Stimulated activated CD4-positive, alpha-beta T cell treated with anti-CD3 and anti-CD28 coated beads, TNF-alpha, amount 100 ng/mL, for 1 hour (primary cell): ENCODE results near the gene FUZ.

Experiments
- DNase-seq, 3 donors: peaks; one replicate each; pipeline ENCODE4 v3.0.0-alpha.2; 2020; ENCODE audit warnings: low read depth in 3 of 3, low spot score in 1 of 3

Gene FUZ

GRCh38 chr19:49807904-49808675, 5.0 kb downstream of the FUZ start:
- no peak for DNase-seq

DNA sequence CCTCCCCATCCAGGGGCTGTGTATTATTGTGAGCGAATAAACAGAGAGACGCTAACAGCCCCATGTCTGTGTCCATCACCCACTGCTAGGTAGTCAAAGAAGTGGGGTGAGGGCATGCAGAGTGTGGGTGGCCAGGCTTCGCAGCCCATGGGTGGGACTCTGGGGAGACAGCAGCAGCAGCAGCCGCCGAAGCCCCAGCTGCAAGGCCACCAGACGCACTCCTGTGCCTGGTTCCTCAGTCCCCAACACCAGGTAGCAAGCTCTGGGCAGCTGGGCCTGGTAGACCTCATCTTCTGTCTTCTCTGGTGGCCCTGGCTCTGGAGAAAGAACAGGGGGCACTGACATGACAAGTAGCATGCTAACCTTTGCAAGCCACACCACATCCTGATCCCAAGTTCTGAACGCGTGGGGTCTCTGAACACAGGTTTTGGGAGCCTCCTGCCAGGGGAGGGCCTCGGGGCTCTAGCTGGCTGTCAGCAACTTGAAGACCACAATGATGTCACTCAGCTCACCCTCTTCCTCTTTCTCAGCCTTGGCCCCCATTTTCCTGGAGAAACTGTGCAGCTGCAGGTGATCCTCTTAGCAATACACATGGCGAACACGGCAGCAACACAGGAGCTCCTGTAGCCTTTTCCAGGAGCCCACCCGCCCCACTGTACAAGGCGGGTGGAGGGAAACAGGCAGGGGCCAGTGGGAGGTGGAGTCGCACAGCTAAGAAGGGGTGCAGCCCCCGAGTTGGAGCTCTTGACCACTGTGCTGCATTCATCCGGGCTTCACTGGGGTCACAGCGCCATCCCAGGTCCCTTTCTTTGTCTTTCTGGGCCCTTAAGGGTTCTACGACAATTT, 5.8 kb downstream of the FUZ start:
- no peak for DNase-seq

GRCh38 chr19:49806620-49806959, 6.5 kb downstream of the FUZ start:
- no peak for DNase-seq

GRCh38 chr19:49805822-49806619, 7.1 kb downstream of the FUZ start:
- DNase-seq: no peak

DNA sequence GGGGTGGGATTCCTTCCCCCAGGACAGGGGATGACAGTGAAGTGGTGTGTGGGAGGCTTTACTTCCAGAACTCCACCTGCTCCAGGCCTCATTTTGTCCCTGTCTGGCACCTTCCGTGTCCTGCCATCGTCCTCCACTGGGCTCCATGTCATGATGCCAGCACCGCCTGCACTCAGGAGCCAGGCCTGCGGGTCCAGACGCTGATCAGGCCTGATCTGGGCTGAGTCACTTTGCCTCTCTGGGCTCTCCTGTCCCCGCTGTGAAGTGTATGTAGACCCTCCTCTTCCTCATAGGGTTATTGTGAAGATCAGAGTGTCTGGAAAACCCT, 9.6 kb downstream of the FUZ start:
- DNase-seq: no peak

- DNase-seq: no peak
These were observed 10.1 kb downstream of the FUZ start for GRCh38 chr19:49802836-49803528.

DNA sequence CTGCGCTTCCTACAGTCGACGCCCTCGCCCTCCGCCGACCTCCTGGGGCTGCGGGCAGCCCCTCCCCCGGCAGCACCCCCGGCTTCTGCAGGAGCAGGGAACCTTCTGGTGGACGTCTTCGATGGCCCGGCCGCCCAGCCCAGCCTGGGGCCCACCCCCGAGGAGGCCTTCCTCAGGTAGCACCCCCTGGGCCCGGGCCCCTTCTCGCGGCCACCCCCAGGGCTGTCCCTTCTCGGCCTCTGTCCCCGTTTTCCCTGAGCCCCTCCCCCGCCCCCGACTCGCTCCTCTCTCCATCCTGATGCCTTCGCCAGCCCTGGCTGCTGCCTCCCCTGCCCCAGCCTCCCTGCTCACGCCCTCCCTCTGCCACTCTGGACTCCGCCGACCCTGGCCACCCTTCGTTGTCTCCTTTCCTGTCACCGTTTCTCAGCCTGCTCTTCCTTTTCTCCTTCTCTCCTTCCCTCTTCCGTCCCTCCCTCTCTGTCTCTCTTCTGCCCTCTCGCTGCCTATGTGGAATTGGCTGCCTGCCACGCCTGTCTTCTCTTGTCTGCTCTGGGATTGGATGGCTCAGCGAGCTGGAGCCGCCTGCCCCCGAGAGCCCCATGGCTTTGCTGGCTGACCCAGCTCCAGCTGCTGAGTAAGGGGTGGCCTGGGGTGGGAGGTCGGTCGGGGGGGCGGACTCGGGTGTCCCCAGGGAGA, 11.0 kb downstream of the FUZ start:
- no peak for DNase-seq

GRCh38 chr19:49801401-49801888, 11.6 kb downstream of the FUZ start:
- no peak for DNase-seq

DNA sequence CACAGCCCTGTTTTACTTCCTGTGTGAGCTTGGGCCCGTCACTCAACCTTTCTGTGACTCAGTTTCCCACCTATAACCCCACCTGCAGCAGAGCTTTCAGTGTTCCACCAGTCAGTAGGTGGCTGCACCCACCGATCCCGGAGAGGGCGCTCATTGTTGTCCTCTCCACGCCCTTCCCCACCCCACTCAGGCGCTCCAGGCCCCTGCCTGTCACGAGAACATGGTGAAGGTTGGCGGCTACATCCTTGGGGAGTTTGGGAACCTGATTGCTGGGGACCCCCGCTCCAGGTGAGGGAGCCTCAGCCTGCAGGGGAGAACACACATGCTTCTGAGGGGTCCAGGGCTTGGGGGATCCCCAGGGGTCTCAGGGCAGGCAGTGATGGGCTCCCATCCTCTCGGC, 12.3 kb downstream of the FUZ start:
- DNase-seq: no peak

DNA sequence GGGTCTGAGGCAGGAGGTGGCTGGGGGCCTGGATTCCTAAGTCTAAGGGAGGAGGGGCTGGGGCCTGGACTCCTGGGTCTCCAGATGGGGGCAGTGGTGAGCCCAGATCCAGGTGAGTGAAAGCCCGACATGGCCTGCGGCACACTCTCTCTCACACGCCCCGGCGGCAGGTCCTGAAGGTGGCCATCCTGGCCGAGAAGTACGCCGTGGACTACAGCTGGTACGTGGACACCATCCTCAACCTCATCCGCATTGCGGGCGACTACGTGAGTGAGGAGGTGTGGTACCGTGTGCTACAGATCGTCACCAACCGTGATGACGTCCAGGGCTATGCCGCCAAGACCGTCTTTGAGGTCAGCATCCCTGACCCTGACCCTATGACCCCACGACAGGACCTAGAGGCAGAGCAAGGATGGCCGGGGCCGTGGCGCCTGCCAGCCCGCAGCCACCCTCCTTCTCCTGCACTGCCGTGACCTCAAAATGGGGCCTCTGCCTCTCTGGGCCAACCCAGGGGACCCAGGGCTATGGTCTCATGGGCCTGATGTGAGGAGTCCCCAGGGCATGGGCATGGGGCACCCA, 13.2 kb downstream of the FUZ start:
- no peak for DNase-seq

GRCh38 chr19:49799271-49799797, 13.8 kb downstream of the FUZ start:
- DNase-seq: no peak

GRCh38 chr19:49798574-49798973, 14.5 kb downstream of the FUZ start:
- no peak for DNase-seq

GRCh38 chr19:49795615-49796014, 17.5 kb downstream of the FUZ start:
- no peak for DNase-seq

DNA sequence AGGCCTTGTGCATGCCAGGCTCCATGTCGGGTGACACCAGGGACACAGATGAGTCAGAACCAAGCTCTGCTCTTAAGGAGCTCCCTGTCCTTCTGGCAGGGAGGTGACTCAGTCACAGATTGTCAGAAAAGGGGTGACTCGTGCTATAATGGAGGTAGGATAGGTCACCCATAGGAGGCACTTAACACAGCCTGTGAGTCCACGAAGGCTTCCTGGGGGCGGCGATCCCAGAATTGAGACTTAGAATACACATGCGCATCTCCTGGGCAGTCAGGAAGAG, 19.6 kb downstream of the FUZ start:
- no peak for DNase-seq

DNA sequence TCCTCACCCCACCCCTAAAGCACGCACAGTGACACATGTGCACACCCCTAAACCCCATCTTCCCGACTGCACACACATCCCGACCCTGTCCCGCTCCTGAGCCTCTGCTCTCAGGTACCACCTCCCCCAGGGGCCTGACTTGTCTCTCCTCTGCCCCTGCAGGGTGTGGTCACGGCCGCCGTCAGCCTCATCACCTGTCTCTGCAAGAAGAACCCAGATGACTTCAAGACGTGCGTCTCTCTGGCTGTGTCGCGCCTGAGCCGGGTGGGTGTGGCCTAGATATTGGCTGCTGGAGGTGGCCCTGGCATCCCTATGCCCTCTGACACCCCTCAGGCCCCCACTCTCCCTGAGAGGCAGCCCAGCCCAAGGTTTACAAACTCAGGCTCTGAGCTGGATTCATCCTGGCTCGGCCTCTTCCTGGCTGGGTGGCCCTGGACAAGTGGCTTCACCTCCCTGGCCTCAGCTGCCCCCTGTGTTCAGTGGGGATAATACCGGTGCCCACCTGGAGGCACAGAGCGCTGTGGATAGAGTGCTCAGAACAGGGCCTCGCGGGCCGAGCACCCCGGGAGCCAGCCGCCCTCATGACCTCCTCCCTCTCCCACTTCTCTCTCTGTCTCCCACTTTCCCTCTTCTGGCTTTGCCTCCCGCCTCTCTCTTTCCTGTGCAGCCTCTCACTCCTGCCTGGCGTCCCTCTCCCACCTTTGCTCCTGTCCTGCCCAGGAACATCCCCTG, 20.1 kb downstream of the FUZ start:
- no peak for DNase-seq

DNA sequence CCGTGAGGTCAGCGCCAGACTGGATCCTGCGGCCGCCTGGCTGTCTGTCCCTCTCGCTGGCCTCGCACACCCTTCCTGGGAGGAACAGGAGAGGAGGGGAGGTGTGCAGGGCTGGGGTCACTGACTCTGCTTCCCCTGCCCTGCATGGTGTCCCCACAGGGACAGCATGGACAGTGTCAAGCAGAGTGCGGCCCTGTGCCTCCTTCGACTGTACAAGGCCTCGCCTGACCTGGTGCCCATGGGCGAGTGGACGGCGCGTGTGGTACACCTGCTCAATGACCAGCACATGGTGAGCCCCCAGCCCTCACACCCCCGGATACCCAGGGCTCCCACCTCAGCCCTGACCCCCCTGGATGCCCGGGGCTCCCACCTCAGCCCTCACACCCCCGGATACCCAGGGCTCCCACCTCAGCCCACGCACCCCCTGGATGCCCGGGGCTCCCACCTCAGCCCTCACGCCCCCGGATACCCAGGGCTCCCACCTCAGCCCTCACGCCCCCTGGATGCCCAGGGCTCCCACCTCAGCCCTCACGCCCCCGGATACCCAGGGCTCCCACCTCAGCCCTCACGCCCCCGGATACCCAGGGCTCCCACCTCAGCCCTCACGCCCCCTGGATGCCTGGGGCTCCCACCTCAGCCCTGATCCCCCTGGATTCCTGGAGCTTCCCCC, 21.2 kb downstream of the FUZ start:
- no peak for DNase-seq

DNA sequence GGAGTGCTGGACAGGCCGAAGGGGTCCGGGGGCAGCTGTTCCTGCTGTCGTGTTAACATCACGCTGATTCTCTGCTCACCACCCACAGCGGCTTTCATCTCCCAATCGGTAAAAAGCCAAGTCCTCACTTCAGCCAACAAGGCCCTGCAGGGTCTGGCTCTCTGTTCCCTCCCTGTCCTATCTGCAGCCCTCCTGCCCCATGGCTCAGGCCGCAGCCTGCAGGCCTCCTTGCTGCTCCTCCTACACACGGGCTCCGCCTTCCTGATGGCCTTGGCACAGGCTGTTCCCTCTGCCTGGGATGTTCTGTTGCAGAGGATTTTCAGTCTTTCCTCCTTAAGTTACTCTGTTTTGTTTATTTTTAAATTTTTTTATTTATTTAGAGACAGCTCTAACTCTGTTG, 22.2 kb downstream of the FUZ start:
- no peak for DNase-seq

DNA sequence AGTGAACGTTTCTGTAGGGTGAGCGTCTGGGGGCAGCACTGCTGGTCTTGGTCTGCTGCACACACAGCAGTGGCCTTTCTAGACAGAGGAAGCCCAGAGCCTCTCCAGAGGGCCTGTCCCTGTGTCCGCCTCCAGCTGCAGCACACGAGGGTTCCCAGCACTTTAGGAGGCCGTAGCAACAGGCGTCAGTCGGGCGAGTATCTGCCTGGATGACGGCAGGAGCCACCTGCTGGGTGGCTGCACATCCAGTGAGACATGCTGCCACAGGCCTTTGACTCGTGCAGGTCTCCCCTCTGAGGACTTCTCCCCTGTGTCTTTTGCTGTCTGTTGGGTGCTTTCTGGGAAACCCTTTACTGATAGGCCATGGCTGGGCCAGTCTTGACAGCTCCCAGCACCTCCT, 24.2 kb downstream of the FUZ start:
- DNase-seq: no peak

- DNase-seq: no peak
These were observed 25.3 kb downstream of the FUZ start for GRCh38 chr19:49787746-49788145.
